Right ventricle myocardium inferior (tissue), 1 donor: ENCODE results near the gene PIP5K1B. TPM values are rescaled to one million over a fixed set of nuclear protein-coding genes. Genes with fewer than 3 reads are reported as not detected.
A peak's percentile ranks its signal among the peaks of the same experiment; 100 is the strongest.

Experiments
- ATAC-seq: fragments of 200-7000 bp; cut with Tn5 transposase; one replicate; pipeline ENCODE4 v1.9.1; 2020; ENCODE audit warnings: mild to moderate bottlenecking, moderate library complexity
- DNase-seq: peaks from one replicate; pipeline ENCODE4 v3.0.0; 2021; ENCODE audit errors: missing footprints
- intact Hi-C: fragments of 100-400 bp; cut with DNase I; formaldehyde crosslinking; loops from one replicate; pipeline ENCODE4 v1.11.0; 2022
- total RNA-seq: library from RNA; stranded (reverse); fragmentation: NEBNext Ultra II Directional; extraction: Animal tissue kit (Norgen Biotek cat#: 25700); gene quantifications from one replicate; pipeline ENCODE4 v1.2.1, GENCODE V29; 2021
- donor health status: DM: no; HTN: yes; CAD: no; lungs with severe emphysema.

The PIP5K1B gene
- total RNA-seq, 1 donor from 2014 or later = 60.6 TPM

DNA sequence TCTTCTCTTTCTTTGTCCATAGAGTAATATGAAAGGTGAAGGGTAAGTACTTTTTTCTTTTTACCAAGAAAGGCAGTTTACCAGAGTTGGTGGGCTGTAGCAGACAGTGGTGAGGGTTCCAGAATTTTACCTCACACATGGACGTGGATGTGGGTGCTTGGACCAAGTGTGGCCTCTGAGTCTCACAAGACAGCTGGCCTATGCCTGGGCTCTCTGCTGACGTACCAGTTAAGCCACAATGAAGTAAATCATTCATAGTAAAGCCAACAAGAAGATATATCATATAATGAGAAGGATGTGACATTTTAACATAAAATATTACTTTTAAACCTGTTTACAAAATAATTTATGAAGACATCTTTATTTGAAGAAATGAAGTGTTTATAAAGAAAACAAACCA lies 202.9 kb downstream of the PIP5K1B start:
- intact Hi-C loops = no loop called here
- ATAC-seq (no peak), DNase-seq (no peak)

DNA sequence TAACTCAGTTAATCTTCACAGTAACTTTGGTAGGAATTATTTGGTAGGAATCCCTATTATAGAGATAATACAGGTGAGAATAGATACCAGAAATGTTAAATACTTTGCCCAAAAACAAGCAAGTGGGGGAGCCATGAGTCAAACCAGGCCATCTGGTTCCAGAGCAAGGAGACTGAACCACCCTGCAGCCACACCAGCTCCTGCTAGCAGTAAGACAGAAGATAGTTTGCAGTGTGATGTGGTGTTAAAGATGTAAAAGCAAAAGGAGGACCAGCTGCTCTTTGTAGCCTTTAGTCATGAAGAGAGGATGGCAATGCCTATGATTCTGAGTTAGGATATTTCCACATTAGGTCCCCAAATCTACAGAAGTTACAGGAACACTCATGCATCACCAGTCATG lies 207.5 kb downstream of the PIP5K1B start:
- DNase-seq (no peak), ATAC-seq (no peak)
- intact Hi-C loops = no loop called here

DNA sequence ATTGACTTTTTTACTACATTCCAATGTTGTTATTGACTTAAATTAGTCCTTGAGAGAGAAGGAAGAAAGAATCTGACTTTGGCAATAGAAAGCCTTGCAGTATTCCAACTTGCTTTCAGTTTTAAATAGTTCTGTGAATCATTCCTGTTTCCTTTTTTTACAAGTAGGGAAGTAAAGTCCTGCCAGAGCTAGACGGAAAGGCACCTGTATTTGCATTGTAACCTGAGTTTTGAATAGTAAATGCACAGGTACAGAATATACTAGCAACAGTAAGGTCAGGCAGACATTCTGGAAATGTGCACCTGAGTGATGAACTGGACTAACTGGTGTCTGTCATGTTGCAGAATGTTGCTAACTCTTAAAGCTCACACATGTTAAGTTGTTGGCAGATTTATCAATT lies 208.0 kb downstream of the PIP5K1B start:
- no peak for DNase-seq
- intact Hi-C loops = no loop called here
- no peak for ATAC-seq

DNA sequence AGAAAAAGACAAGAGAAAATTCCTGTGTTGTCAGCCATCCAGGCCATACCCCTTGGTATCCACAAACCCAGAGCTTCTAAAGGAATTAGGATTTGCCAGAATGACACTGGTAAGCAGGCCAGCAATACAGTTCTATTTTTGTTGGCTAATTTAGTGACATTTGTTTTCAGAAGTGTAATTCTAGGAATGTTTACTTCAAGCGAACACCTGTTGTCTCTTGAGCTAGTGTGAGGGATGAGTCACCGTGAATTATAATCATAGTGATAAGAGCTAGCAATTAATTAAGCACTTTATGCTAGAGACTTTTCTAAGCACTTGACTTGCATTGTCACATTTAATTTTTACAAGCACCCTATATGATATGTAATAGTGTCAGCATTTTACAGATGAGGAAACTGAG lies 209.7 kb downstream of the PIP5K1B start:
- DNase-seq (no peak), ATAC-seq (no peak)
- intact Hi-C loops = no loop called here

DNA sequence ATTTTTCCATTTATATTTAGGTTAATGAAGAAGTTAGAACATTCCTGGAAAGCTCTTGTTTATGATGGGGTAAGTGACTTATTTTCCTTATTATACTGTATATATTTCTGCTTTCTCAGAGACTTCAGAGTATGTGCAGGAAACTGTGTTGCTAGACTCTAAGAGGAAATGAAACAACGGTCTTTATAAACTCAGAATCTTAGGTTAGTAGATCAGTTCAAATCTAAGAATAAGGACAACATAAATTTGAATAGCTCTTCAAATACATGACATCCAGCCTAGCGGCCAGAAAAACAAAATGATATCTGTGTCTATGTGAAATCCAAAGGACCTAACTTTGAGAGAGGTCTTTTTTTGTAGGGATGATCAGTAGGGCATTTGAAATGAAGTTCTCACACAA lies 214.6 kb downstream of the PIP5K1B start:
- DNase-seq = no peak
- intact Hi-C loops = no loop called here
- no peak for ATAC-seq

DNA sequence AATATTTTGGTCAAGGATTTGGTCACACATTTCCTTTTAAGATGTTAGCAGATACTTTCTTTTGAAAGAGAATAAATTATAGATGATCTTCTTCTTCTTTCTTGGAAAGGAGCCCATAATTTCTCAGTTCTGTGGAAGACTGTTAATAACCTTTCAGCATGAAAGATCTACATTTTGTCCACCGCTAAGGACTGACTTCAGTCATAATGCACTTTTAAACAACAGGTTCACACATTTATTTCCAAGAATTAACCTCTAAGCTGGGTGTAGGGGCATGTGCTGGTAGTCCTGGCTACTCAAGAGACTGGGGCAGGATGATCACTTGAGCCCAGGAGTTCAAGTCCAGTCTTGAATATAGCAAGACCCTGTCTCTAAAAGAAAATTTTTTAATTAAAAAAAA lies 215.9 kb downstream of the PIP5K1B start:
- DNase-seq (no peak), ATAC-seq (no peak)
- intact Hi-C loops = no loop called here

DNA sequence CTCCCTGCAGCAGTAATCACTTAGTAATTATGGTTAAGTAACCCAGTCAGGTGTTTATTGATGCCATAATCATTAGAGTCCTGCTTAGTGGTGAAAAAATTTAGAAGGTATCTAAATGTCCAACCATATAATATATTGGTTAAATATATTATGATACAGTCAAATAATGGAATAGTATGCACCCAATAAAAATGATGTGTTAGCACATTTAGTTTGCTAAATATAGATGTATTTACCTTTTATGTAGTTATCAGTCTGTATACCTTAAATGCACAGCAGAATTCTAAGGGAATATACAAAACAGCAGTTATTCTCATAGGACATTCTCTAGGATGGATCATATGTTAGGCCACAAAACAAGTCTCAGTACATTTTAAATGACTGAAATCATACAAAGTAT lies 218.4 kb downstream of the PIP5K1B start:
- intact Hi-C loops = no loop called here
- ATAC-seq (no peak), DNase-seq (no peak)

DNA sequence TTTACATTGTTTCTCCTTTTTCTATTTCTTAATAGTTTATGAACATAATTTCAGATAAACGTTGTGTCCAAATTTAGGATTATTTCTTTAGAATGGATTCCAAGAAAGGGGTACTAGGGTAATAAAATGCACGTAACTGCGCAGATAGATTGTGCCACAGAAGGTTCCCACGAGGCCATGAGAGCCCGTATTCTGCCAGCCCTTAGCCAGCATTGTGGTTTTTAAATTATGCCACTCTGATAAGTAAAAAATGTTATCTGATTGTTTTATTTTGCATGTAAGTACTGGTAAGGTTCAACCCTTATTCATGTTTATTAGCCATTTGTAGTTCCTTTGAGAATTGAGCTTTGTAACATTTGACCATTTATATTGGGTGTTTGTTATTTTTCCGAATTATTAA lies 220.1 kb downstream of the PIP5K1B start:
- DNase-seq (no peak), ATAC-seq (no peak)
- intact Hi-C loops = no loop called here

DNA sequence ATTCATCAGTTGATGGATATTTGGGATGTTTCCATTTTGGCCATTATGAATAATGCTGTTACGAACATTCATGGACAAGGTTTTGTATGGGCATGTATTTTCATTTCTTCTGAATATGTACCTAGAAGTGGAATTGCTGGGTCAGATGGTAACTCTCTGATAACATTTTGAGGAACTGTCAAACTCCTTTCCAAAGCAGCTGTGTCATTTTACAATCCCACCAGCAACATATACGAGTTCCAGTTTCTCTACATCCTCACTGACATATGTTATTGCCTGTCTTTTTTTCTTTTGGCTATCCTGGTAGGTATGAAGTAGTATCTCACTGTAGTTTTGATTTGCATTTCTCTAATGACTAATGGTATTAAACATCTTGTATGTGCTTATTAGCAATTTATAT lies 222.1 kb downstream of the PIP5K1B start:
- no peak for DNase-seq
- intact Hi-C loops = no loop called here
- no peak for ATAC-seq

DNA sequence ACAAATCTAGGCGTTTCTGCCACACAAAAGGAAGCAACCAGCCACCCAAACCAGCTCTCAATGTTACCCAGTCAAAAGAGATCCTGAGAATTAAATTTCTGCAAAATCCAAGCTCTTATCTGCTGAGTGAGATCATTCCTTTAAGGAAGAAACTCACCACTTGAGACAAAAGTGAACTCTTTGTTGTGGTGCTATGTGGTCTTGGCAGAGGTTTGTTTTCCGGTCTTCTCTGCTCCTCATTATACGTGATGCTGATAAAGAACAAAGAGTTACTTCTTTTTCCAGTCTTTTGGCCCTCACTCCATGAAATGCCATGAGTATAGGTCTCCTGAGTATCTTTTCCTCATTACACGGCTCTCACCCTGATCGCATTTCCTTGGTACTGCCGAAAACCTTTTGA lies 226.8 kb downstream of the PIP5K1B start:
- DNase-seq (no peak), ATAC-seq (no peak)
- intact Hi-C loops = no loop called here

DNA sequence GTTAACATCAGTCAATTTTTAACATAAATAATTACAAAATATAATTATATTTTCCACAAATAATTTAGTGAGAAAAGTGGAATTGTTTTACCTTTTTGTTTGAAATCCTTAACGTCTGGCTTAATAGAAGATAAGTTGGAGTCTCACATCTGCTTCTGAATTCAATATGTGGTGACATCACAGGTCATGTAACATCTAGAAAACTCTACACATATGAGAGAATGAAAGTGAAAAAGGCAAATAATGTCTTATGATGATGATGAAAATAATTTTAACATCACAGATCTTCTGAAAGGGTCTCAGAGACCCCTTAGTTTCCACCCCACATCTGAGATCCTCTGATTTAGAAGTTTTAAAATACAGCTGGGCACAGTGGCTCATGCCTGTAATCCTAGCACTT lies 227.4 kb downstream of the PIP5K1B start:
- DNase-seq (no peak), ATAC-seq (no peak)
- intact Hi-C loops = no loop called here

DNA sequence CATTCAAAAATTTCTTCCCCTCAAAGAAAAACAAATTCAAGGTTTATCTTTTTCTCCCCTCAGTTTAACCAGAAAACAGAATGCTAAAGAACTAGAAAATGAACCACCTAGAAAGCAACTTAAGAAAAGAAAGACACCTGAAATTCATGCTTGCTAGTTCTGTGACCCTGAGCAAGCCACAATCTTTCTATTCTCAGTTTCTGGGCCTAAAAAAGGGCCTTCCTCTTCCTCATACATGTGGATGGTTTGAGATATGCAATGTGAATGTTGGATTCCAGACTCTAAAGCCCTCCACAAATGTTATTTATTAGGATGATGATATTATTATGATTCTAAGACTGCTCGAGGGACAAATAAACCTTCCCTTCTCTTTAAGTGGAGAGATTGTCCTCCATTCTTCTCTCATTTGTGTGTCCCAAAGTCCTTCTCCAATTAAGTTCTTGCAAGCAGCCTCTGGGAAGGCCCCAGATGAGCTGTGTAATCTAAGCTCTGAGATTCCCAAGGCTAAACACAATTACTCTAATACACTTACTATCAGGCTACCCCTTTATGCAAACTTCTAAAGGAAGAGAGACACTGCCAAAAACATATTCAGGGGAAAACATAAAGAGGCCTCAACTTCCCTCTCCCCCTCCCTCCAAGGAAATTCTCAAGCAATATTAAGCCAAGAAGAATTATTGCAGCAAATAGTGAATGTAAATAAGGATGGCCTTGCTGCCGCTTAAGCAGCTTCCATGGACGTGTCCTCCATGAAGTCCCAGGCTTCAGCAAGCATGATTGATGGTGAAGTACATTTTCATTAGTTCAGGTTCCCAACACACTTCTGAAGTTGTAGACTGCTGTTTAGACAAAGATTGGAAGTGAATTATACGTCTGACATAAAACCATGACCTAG lies 228.6 kb downstream of the PIP5K1B start:
- DNase-seq (no peak), ATAC-seq (no peak)
- intact Hi-C loops = no loop called here

DNA sequence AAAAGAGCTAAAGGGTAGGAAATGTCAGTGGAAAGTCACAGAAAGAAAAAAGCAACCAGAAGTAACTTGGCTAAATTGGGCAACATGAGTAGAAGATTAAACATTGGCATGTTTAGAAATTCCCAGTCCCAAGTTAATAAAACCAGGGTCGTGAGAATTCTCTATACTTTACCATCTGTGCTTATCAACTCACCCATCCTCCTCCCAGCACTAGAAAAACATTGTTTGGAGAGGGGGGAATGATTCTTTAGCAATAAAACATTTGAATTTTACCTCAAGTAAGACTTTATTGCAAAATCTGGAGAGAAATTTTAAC lies 229.2 kb downstream of the PIP5K1B start:
- DNase-seq = no peak
- ATAC-seq = no peak
- intact Hi-C loops = no loop called here

DNA sequence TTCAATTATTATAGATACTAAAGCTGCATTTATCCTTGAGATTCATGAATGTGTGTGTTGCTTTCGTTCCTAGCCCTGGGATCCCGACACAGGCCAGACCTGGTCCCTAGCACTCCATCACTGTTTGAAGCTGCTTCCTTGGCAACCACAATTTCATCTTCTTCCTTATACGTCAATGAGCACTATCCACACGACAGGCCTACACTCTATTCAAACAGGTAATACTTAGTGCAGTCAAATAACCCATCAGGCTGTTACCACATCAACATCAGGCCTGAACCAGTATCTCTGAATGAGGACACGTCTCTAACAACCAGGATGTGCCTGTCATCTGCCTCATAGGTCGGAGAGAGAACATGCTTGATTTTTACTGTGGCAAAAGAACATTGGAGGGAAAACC lies 235.5 kb downstream of the PIP5K1B start:
- intact Hi-C loops = loop anchor here (5.0 to 10.0 kb wide), 3 partner anchors 42 to 236 kb away; partner anchors contain the start of gene PIP5K1B

DNA sequence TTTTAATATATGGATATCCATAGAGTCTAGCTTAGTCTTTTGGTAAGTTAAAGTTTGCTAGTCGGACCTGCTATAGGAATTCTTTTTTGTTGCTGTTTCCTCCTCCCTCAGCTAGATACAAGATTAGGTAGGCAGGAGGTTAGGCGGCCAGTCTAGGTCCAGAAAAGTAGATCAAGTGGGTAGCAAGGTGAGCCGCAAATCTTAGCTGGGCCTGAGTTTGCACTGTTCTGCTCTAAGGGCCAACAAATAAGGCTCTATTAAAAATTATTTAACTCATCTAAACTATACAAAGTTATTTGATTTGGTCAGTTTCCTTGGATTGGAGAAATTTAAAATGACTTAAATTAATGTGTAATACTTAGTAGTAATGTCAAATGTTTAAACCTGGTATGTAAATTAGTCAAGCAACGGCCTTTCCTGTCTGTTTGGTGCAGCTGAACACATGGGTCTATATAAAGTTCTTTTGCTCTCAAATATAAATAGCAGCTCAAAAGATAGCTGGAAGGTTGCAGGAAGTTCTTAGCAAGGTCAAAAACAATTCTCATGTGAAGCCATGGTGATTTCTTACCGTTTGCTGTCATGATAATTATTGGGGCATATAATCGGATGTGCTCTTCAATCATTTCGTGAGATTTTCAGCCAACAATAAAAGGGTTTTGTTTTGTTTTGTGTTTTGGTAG lies 236.9 kb downstream of the PIP5K1B start:
- intact Hi-C loops = loop anchor here (5.0 to 10.0 kb wide), 3 partner anchors 40 to 237 kb away; partner anchors contain the start of gene PIP5K1B
- DNase-seq = no peak
- ATAC-seq = peak; percentile 74

More for the DNA sequence above, 235.5 kb downstream of the PIP5K1B start:
- no peak for DNase-seq
- no peak for ATAC-seq

DNA sequence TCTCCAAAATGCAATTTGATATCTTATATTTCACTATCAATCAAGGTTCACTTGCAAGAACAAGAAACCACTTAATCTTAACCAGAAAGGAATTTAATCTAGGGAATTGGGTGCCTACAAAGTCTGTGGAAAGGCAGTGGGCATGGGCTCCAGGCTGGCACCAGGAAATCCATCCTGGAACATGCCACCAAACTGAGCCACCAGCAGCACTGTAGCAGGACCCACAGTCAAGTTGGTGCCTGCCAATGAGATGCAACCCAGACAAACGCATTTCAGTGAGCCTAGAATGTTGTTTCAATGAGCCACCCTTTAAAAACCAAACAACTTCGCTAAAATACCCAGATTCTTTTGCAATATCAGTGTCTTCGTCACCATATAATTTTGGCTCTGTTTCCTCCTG lies 237.8 kb downstream of the PIP5K1B start:
- DNase-seq (no peak), ATAC-seq (no peak)
- intact Hi-C loops = loop anchor here (5.0 to 10.0 kb wide), 3 partner anchors 40 to 238 kb away; partner anchors contain the start of gene PIP5K1B

DNA sequence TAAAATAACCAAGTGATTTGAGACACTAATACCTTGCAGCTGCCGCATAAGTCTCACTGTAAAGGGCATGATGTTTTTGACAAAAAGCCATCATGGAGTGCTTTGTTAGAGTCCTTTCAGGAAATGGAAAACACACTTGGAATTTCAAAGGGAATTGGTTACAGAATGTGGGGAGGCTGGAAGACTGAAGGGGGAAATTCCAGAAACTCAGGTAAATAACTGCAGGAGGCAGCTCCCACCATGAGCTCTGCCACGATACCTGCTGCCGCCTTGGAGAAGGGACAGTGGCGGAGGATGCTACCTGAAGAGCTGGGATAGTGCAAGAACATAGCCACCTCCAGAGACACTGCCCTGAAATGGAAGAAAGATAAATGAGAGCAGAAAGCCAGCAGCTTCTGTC lies 242.0 kb downstream of the PIP5K1B start:
- DNase-seq (no peak), ATAC-seq (no peak)
- intact Hi-C loops = loop anchor here (10.0 kb wide), 1 partner anchor 242 kb away; the partner anchor contains the start of gene PIP5K1B

DNA sequence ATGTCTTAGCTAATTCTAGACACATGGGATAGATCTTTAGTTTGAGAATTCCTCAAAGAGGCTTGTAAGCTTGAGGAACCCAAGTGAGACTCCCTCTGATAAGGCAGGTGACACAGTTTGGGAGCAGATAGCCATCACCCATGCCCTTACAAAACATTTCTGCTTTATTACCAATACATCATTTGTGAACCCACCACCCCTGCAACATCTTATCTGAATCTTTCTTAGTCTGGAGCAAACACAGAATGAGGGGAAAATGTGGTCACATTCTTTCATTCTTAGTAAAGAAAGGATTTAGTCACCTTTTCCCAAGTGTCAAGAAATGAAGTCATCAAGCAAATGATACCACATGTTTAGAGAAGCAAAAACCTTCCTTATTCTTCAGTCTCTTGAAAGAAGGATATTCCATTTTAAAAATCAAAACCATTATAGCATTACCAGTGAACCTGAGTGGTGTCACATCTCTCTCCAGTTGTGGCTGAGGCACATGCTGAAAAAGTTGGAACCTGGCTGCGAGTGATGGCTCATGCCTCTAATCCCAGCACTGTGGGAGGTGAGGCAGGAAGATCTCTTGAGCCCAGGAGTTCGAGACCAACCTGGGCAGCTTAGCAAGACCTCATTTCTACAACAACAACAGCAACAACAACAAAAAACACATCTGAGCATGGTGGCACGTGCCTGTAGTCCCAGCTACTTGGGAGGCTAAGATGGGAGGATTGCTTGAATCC lies 243.0 kb downstream of the PIP5K1B start:
- no peak for ATAC-seq
- DNase-seq = no peak
- intact Hi-C loops = loop anchor here (10.0 kb wide), 1 partner anchor 243 kb away; the partner anchor contains the start of gene PIP5K1B

DNA sequence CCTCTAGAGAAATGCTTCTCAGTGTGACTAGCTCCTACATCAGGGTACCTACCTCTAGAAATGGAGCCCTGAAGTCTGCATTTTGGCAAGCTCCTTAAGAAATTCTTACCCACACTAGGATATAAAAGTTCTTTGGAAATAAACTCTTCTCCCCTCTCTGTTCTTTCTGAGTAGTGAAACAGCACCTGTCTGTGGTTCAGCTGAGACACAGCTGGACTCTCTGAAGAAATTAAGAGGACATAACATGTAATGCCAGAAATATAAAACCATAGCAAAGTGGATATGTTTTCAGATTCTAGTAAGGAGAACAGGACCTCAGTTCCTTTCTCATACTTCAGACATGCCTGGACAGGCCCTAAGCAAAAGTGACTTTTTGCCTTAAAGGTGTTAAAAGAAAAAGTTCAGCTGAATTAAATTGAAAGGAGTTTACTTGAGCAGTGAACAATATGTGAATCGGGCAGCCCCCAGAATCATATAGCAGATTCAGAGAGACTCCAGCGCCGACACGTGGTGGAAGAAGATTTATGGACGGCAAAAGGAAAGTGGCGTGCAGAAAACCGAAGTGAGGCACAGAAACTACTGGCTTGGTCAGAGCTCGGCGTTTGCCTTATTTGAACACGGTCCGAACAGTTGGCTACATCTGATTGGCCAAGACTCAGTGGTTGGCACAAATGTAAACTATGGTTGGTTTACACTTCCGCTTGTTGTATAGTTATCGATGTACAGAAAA lies 244.4 kb downstream of the PIP5K1B start:
- DNase-seq (no peak), ATAC-seq (peak; percentile 44)
- intact Hi-C loops = loop anchor here (10.0 kb wide), 1 partner anchor 245 kb away; the partner anchor contains the start of gene PIP5K1B
